HT-29 (cell line): ENCODE measurements around the gene ZNF48. TPM values are rescaled to one million over a fixed set of nuclear protein-coding genes. Genes with fewer than 3 reads are reported as not detected.

Source experiments
- DNase-seq: peaks from one replicate; pipeline ENCODE4 v3.0.0-alpha.2; 2015; ENCODE audit warnings: low spot score
- total RNA-seq: library from RNA; depleted of rRNA; stranded (reverse); fragments of >200 nt; shearing (Covaris generic); gene quantifications from 2 replicates; pipeline ENCODE4 v1.2.3, GENCODE V29; 2014

The ZNF48 gene
- total RNA-seq, 1 experiment from 2014 or later, result 19.0 TPM

DNA sequence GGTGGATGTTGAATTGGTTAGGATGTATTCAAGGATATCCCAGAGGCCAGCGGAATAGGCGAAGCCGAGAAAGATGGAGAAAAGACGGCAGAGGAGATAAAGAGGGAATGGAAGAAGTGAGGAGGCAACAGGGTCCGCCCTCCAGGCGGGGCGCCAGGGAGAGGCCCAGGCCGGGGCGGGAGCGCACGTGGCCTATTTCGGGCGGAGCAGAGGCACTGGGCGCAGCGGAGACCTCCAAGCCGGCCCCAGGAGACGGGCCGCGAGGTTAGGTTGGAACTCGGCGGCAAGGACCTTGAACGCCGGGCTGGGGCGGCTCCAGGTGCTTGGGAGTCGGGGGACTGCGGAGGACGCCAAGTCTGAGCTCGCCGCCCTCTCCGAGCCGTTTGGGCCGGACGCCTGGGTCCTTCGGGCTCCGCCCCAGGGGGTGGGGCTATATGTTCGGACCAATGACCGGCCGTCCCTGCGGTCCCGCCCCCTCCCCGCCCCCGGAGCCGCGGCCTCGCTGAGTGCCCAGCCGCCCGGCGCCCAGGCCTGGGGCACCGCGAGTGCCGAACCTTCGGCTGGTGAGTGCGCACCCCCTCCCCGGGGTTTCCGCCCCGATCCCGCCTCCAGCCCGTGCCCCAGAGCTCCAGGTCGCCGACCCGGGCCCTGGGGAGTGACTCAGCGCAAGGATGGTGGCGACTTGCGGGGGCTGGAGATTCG, 12.0 kb downstream of the ZNF48 start, which contains the start of gene ZNF771:
TSS of gene ZNF771 (plus strand) at position 505 of the 702 bp plus-strand sequence. CDS start 448 bp downstream, outside the sequence.
- peak; percentile 93 for DNase-seq

DNA sequence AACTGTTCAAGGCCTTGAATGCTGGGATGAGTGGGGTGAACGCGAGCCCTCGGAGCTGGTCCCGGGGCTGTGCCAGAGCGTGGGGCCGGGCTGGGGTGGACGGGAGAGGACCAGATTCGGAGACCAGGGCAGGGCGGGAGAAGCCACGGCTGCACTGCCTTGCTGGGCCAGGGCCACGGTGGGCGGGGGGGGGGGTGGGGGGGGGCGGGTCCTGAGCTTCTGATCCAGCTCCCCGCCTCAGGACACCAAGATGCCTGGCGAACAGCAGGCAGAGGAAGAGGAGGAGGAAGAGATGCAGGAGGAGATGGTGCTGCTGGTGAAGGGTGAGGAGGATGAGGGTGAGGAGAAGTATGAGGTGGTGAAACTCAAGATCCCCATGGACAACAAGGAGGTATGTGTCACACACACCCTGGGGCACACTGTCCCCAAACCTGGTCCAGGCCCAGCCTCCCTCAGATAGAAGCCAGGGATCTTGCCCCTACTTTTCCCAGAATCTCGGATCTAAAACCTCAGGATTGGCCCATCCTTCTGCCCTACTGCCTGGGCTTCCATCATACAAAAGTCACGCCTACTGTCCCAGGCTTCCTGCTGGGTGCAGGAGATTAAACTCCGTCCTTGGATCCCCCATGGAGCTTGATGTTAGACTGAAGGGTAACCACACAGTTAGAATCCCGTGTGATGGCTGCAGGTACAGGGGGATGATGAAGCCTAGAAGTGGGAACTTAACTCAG, 12.7 kb downstream of the ZNF48 start:
- DNase-seq, result no peak

DNA sequence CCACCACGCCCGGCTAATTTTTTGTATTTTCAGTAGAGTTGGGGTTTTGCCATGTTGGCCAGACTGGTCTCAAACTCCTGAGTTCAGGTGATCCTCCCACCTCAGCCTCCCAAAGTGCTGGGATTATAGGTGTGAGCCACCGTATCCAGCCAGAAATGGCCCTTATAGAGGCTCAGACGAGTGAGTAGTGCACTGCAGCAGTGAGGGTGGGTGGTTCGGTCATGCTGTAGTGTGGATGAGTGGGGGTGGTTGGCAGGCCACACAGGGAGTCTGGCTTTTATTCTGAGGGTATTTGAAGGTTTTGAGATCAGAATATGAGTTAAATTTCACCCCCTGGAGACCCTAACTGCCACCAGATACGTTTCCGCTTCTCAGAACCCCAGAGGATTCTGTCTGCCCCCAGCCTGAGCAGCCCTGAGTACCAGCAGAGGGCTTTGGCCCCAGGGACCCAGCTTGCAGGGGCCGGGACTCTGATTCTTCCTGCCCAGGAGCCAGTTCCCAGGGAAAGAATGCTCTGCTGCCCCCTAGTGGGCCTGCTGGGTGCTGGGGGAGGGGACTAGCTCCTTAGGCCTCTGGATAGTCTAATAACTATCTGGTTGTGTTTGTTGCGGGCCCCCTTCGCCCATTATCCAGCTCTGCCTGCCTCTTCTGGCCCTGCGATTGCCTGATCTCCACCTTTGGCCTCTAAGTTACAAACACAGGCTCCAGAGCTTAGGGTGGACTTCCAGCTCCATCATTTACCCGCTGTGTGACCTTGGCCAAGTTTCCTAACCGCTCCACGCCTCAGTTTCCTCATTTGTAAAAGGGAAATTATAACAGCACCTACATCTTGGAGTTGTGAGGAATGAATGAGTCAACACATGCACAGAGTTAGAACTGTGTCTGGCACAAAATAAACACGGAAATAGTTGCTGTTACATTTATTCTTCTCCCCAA, 14.2 kb downstream of the ZNF48 start:
- DNase-seq, result peak; percentile 96

GRCh38 chr16:30413112-30413806, 18.0 kb downstream of the ZNF48 start:
- no peak for DNase-seq

DNA sequence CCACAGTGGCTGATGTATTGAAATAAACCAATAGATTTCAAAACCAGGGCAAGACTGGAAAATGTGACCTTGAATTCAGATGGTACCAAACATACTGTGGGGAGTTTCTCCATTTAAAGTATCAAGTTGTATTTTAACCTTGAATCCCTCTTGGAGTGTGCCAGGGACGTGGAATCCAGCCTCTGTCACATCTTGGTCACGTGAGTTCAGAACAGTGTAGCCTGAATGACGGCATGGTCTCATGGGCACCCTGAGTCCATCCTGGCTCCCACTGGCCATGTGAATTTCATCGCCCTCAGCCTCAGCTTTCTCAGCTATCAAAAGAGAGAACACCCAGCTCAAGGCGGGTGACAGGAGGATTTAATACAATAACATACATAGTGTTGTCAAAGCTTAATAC, 18.9 kb downstream of the ZNF48 start:
- DNase-seq, result no peak

- DNase-seq, result no peak
Measured at GRCh38 chr16:30416047-30416603, 20.9 kb downstream of the ZNF48 start.

DNA sequence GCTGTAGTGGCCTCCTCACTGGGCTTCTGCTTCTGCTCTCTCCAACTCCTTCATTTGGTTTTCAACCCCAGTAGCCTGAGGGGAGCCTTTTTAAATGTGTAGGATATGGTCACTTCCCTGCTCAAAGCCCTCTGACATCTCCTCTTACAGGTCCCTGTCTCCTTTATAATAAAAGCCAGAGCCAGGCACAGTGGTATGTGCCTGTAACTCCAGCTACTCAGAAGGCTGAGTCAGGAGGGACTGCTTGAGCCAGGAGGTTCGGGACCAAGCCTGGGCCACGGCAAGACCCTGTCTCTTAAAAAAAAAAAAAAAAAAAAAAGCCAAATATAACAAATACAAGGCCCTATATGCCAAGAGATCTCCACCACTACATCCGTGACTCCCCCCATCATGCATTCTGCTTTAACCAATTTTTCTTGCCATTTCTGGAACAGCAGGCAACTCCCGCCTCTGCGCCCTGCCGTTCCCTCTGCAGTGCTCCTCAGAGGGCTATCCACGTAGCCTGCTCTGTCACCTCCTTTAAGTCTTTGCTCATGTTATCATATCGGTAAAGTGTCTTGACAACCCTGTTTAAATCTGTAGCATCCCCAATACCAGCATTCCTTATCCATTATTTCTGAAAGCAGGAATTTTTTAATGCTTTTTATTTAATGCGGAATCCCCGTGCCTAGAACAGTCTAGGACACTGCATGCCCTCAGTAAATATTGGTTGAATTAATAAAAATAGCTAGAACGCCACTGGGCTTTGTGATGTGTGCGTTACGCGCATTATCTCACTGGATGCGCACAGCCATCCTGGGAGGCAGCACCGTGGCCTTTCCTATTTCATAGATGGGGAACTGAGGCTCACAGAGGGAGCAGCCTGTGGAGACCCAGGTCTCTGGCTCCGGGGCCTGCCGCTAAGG, 21.7 kb downstream of the ZNF48 start:
- DNase-seq, result no peak

- DNase-seq, result peak; percentile 97
Measured at GRCh38 chr16:30417529-30418349, 22.5 kb downstream of the ZNF48 start.

- DNase-seq, result peak; percentile 34
Measured at GRCh38 chr16:30418350-30419181, 23.3 kb downstream of the ZNF48 start.

GRCh38 chr16:30421010-30421409, 25.8 kb downstream of the ZNF48 start:
- no peak for DNase-seq

GRCh38 chr16:30428055-30428454, 32.8 kb downstream of the ZNF48 start:
- no peak for DNase-seq

- peak; percentile 41 for DNase-seq
Measured at GRCh38 chr16:30429418-30429677, 34.1 kb downstream of the ZNF48 start.

DNA sequence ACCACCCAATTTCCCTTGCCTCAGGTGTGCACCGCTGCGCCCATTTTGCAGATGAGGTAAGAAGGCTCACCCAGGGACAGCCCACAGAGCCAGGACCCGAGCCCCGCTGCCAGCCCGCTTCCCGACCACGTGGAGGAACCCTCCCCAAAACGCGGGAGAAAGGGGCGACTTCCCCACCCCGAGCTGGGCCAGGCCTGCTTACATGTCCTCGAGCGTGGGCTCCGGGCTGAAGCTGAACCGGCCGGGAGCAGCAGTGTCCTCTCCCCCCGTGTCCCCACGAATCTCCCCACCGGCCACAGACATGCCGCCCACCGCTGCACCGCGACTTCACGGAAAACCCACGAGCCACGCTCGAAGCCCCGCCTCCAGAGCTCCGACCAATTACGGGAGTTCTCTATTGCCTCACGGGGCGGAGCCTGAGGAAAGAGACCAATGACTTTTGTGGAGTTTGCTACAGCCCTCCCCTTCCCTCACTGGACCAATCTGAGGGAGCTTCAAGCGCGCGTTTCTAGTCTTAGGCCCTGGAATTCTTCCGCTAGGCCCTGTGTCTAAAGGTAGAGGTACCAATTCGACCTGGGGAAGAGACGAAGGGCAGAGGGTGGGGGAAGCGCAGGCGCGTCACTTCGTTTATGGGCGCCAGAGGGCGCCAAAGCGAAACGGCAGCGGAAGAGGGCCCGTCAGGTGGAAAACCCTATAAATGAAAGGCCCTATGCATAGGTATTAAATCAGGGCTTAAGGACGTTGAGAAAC, 34.6 kb downstream of the ZNF48 start, which contains the start of gene DCTPP1:
TSS of gene DCTPP1 (minus strand) at position 353 of the 750 bp plus-strand sequence. CDS start at position 303, 50 bp downstream.
- peak; percentile 99 for DNase-seq

GRCh38 chr16:30430428-30430970, 35.3 kb downstream of the ZNF48 start:
- no peak for DNase-seq

- DNase-seq, result no peak
Measured at GRCh38 chr16:30434852-30435251, 39.6 kb downstream of the ZNF48 start.

DNA sequence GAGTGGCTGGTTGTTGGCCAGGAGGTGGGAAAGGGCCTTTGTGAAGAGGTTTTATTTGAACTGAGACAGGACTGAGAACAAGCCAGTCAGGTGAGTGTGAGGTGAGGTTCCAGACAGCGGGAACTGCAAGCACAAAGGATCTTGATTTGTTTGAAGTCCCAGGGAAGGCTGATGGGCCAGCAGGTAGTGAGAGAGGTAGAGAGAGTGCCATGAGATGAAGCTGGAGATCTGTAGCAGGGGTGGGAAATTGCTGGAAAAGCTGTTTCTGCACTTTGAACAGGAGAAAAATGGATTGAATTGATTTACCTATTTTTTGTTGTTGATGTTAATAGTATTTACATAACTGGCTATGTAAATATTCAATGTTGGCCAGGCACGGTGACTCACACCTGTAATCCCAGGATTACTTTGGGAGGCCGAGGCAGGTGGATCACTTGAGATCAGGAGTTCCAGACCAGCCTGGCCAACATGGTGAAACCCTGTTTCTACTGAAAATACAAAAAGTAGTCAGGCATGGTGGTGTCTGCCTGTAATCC, 42.4 kb downstream of the ZNF48 start:
- DNase-seq, result peak; percentile 49

DNA sequence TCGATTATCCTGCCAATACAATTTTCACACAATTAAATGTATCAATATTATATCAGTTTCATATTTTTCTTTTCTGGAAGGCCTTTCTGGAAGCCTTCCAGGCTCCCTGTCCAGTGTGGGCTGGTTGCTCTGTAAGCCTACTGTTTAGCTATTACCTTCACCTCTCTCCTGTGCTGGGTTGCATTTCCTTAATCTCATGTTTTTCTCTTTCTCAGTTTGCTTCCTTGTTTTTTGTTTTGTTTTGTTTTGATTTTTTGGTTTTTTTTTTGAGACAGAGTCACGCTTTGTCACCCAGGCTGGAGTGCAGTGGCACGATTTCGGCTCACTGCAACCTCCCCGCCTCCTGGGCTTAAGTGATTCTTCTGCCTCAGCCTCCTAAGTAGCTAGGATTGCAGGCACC, 43.6 kb downstream of the ZNF48 start:
- DNase-seq, result no peak
